Caco-2 (cell line): ENCODE data around the gene SIDT2. TPM values are rescaled to one million over a fixed set of nuclear protein-coding genes. Genes with fewer than 3 reads are reported as not detected.

Experiments
- BruUV-seq: library from RNA; stranded (reverse); fragments of 400-500 nt; replicated peaks from 2 replicates; lab custom pipeline; 2021; lab: Mats Ljungman, UMichigan
- CTCF ChIA-PET: fragments of 300-600 bp; sonication (Branson Sonifier 250); formaldehyde crosslinking; loops from one replicate; lab custom pipeline; 2022; ENCODE audit warnings: antibody characterized with exemption; lab: Charles Lee
- POLR2A ChIA-PET: fragments of 300-600 bp; sonication (Branson Sonifier 250); formaldehyde crosslinking; loops from one replicate; lab custom pipeline; 2022; ENCODE audit warnings: antibody characterized with exemption; lab: Charles Lee
- DNase-seq, 2 experiments: peaks; one replicate each; pipeline versions ENCODE4 v3.0.0 to v3.0.0-alpha.2; 2020 to 2022
- H3K27me3 ChIP-seq: replicated peaks from 2 replicates; pipeline ENCODE4 v1.6.0; 2011; ENCODE audit warnings: low read length; ENCODE audit not compliant: control insufficient read depth, insufficient read depth
- H3K36me3 ChIP-seq: 2 replicates; pipeline ENCODE4 v1.5.1; 2011; ENCODE audit warnings: low read length; ENCODE audit not compliant: control insufficient read depth, insufficient read depth
- H3K4me1 ChIP-seq: fragments of 250-450 bp; sonication (Bioruptor Pico); 2 replicates; pipeline ENCODE4 v1.5.1; 2020; ENCODE audit warnings: mild to moderate bottlenecking
- H3K4me3 ChIP-seq: 2 replicates; pipeline ENCODE4 v1.5.1; 2011; ENCODE audit warnings: low read depth, mild to moderate bottlenecking, control low read depth, low read length
- H3K9me3 ChIP-seq: fragments of 250-450 bp; sonication (Bioruptor Pico); 2 replicates; pipeline ENCODE4 v1.5.1; 2020; ENCODE audit warnings: mild to moderate bottlenecking, moderate library complexity
- H3K27ac Mint-ChIP-seq: one replicate; pipeline ENCODE4 v1.8.0; 2022; ENCODE audit warnings: mixed read lengths; ENCODE audit not compliant: unreplicated experiment
- H3K27me3 Mint-ChIP-seq: one replicate; pipeline ENCODE4 v1.8.0; 2022; ENCODE audit warnings: mixed read lengths; ENCODE audit not compliant: insufficient read depth, unreplicated experiment
- H3K36me3 Mint-ChIP-seq: one replicate; pipeline ENCODE4 v1.8.0; 2022; ENCODE audit warnings: mild to moderate bottlenecking, mixed read lengths; ENCODE audit not compliant: insufficient read depth, unreplicated experiment
- H3K4me1 Mint-ChIP-seq: one replicate; pipeline ENCODE4 v1.8.0; 2022; ENCODE audit warnings: low read depth, mixed read lengths; ENCODE audit not compliant: unreplicated experiment
- H3K4me3 Mint-ChIP-seq: one replicate; pipeline ENCODE4 v1.8.0; 2022; ENCODE audit warnings: mild to moderate bottlenecking, moderate library complexity, mixed read lengths; ENCODE audit not compliant: unreplicated experiment
- H3K9me3 Mint-ChIP-seq: one replicate; pipeline ENCODE4 v1.8.0; 2022; ENCODE audit warnings: mixed read lengths; ENCODE audit not compliant: unreplicated experiment
- intact Hi-C: fragments of 100-400 bp; cut with micrococcal nuclease; formaldehyde crosslinking; loops from one replicate; pipeline ENCODE4 v1.10.0; 2022; ENCODE audit not compliant: unreplicated experiment
- total RNA-seq: library from RNA; stranded (reverse); gene quantifications from 2 replicates; pipeline ENCODE4 v1.2.3, GENCODE V29; 2022
- TF ChIP-seq, protein P1 (sequence below), 2 experiments: fragments of 200-600 bp in 1 of 2; IDR thresholded peaks; 1 replicate in 1 of 2; 2 replicates in 1 of 2; pipeline versions ENCODE4 v1.5.1 to v1.8.0; 2011 to 2022; ENCODE audit warnings: antibody characterized with exemption in 1 of 2, control low read depth in 1 of 2, inconsistent platforms in 1 of 2, low read depth in 1 of 2, low read length in 1 of 2, mild to moderate bottlenecking in 1 of 2, moderate library complexity in 1 of 2; ENCODE audit not compliant: insufficient read depth in 1 of 2, severe bottlenecking in 1 of 2, unreplicated experiment in 1 of 2

Gene SIDT2
- total RNA-seq, 1 experiment from 2014 or later: 61.7 TPM

DNA sequence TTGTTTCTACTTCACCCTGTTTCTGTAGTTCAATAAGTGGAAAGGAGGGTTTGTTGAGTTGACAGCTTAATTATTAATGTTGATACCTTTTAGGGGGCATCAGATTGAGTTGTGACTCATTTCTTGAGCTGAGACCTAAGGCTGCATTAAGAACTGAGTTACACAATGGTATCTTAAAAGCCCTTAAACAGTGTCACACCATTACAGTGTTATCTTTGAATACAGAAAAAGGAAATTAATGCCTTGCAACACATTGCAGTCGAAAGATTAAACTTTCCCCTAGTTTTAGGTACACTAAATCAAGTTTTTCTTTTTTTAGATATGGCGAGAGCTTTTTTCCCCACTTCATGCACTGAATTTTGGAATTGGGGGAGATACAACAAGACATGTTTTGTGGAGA lies 17.7 kb upstream of the SIDT2 start:
- Histone ChIP-seq H3K36me3 (peaks cover 9% of the 10 kb centered on the region), H3K27me3 (no peaks in the 10 kb centered on the region), H3K9me3 (no peaks in the 10 kb centered on the region), H3K4me3 (no peak overlapping the region), H3K4me1 (no peaks in the 10 kb centered on the region)
- DNase-seq: no peak
- Mint-ChIP-seq H3K9me3 (no peaks in the 10 kb centered on the region), H3K4me1 (no peaks in the 10 kb centered on the region), H3K27ac (no peak overlapping the region), H3K27me3 (no peaks in the 10 kb centered on the region), H3K36me3 (peaks cover 97% of the 10 kb centered on the region), H3K4me3 (no peak overlapping the region)
- intact Hi-C loops: no loop called here
- ChIA-PET CTCF (interaction anchor here (1.5 kb wide), 1 partner anchor 17 kb away, joined by 3 read pairs; the partner anchor contains the start of gene PAFAH1B2), POLR2A (no interaction called here)
- TF ChIP-seq, protein P1, sequence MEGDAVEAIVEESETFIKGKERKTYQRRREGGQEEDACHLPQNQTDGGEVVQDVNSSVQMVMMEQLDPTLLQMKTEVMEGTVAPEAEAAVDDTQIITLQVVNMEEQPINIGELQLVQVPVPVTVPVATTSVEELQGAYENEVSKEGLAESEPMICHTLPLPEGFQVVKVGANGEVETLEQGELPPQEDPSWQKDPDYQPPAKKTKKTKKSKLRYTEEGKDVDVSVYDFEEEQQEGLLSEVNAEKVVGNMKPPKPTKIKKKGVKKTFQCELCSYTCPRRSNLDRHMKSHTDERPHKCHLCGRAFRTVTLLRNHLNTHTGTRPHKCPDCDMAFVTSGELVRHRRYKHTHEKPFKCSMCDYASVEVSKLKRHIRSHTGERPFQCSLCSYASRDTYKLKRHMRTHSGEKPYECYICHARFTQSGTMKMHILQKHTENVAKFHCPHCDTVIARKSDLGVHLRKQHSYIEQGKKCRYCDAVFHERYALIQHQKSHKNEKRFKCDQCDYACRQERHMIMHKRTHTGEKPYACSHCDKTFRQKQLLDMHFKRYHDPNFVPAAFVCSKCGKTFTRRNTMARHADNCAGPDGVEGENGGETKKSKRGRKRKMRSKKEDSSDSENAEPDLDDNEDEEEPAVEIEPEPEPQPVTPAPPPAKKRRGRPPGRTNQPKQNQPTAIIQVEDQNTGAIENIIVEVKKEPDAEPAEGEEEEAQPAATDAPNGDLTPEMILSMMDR (IDR thresholded peaks at IDR 0.05; ENCODE audit: insufficient read depth in 1 of 2, low read depth in 1 of 2, low read length in 1 of 2, severe bottlenecking in 1 of 2, unreplicated experiment in 1 of 2): no peak
- BruUV-seq: no TSS peak

DNA sequence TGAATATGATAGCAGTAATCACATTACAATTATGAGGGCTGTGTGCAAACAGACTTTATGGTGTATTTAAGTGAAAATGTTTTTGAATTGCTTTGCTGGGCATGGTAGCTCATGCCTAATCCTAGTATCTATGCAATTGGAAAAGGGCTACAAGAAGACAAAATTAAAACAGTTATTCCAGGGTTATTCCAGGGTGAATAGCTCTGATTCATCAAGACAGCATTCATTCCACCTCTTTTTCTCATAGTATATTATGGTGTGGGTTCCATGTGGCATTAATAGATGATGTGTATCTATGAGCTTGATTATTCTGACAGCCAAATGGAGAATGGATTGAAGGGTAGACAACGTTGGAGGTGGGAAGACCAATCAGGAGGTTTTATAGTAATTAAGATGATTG lies 12.1 kb upstream of the SIDT2 start:
- Mint-ChIP-seq H3K27me3 (no peaks in the 10 kb centered on the region), H3K27ac (no peak overlapping the region), H3K9me3 (no peaks in the 10 kb centered on the region), H3K4me1 (no peaks in the 10 kb centered on the region), H3K36me3 (peaks cover 99% of the 10 kb centered on the region), H3K4me3 (no peak overlapping the region)
- Histone ChIP-seq H3K36me3 (peaks cover 9% of the 10 kb centered on the region), H3K4me3 (no peak overlapping the region), H3K27me3 (no peaks in the 10 kb centered on the region), H3K4me1 (peaks cover 7% of the 10 kb centered on the region; the same call in 1 of the 2 replicates), H3K9me3 (no peaks in the 10 kb centered on the region)
- ChIA-PET CTCF (interaction anchor here (1.9 kb wide), 1 partner anchor 60 kb away, joined by 7 read pairs; no protein-coding TSS in a partner anchor), POLR2A (no interaction called here)
- DNase-seq: no peak
- TF ChIP-seq, protein P1 (IDR thresholded peaks at IDR 0.05; ENCODE audit: insufficient read depth in 1 of 2, low read depth in 1 of 2, low read length in 1 of 2, severe bottlenecking in 1 of 2, unreplicated experiment in 1 of 2): no peak
- intact Hi-C loops: no loop called here
- BruUV-seq: no TSS peak

GRCh38 chr11:117169736-117170135 lies 8.8 kb upstream of the SIDT2 start:
- Histone ChIP-seq H3K27me3 (no peaks in the 10 kb centered on the region), H3K4me3 (no peak overlapping the region), H3K36me3 (no peaks in the 10 kb centered on the region; the same call in 1 of the 2 replicates), H3K9me3 (no peaks in the 10 kb centered on the region), H3K4me1 (peaks cover 19% of the 10 kb centered on the region)
- ChIA-PET POLR2A (interaction anchor here (0.6 to 0.8 kb wide), 3 partner anchors 9 to 81 kb away, joined by 4 to 6 read pairs (median 4); partner anchors contain the start of gene SIDT2), CTCF (interaction anchor here (0.6 kb wide), 1 partner anchor 16 kb away, joined by 4 read pairs; no protein-coding TSS in a partner anchor)
- no peak for DNase-seq
- H3K27ac Mint-ChIP-seq: no peak overlapping the region
- no peaks in the 10 kb centered on the region for H3K9me3 Mint-ChIP-seq
- TF ChIP-seq, protein P1 (IDR thresholded peaks at IDR 0.05; ENCODE audit: insufficient read depth in 1 of 2, low read depth in 1 of 2, low read length in 1 of 2, severe bottlenecking in 1 of 2, unreplicated experiment in 1 of 2): no peak
- no TSS peak for BruUV-seq
- intact Hi-C loops: no loop called here
- no peak overlapping the region for H3K4me3 Mint-ChIP-seq
- no peaks in the 10 kb centered on the region for H3K27me3 Mint-ChIP-seq
- no peaks in the 10 kb centered on the region for H3K4me1 Mint-ChIP-seq
- peaks cover 92% of the 10 kb centered on the region for H3K36me3 Mint-ChIP-seq
